Measurements from ENCODE around the gene MTNR1A.

MTNR1A gene

GRCh38 chr4:186557061-186557460, 1.7 kb upstream of the MTNR1A start:
- no peak overlapping the region for H3K27ac ChIP-seq (ENCODE audit: extremely low read depth, low read depth, low read length)
- POLR2A ChIA-PET, result no interaction called here
- TF ChIP-seq ZSCAN16 (tag by site-specific recombination; IDR thresholded peaks at IDR 0.05) (no peak), ZNF366 (tag by site-specific recombination; conservative IDR thresholded peaks at IDR 0.05) (no peak), ZNF239 (tag by site-specific recombination; IDR thresholded peaks at IDR 0.05) (no peak), TRIM28 (IDR thresholded peaks at IDR 0.05; ENCODE audit: borderline replicate concordance, low read length) (0 out of 2 replicates have a peak, but pooled peaks have one; percentile 5)
- no peaks in the 10 kb centered on the region for H3K36me3 ChIP-seq (ENCODE audit: control insufficient read depth in 2 of 2, insufficient read depth in 1 of 2, low read length in 2 of 2)
- H3K9me3 ChIP-seq (ENCODE audit: control insufficient read depth, insufficient read depth, low read depth, low read length), result no peaks in the 10 kb centered on the region
- H3K4me1 ChIP-seq (ENCODE audit: control insufficient read depth, insufficient read depth, low read length), result no peaks in the 10 kb centered on the region
- no peak overlapping the region for H3K4me3 ChIP-seq (ENCODE audit: low read depth, low read length)
- CTCF ChIA-PET, result interaction anchor here (0.7 kb wide), 2 partner anchors 90 to 356 kb away, joined by 4 read pairs; no protein-coding TSS in a partner anchor

GRCh38 chr4:186554539-186554913, 841 bp downstream of the MTNR1A start:
- no peaks in the 10 kb centered on the region for H3K4me1 ChIP-seq (ENCODE audit: control insufficient read depth, insufficient read depth, low read length)
- TF ChIP-seq ZNF707 (tag by site-specific recombination; IDR thresholded peaks at IDR 0.05) (no peak), MZF1 (tag by site-specific recombination; IDR thresholded peaks at IDR 0.05; ENCODE audit: borderline replicate concordance) (no peak), ZNF600 (tag by site-specific recombination; IDR thresholded peaks at IDR 0.05) (peak; percentile 67), ZNF335 (tag by site-specific recombination; conservative IDR thresholded peaks at IDR 0.05) (peak; percentile 87)
- CTCF ChIA-PET, result interaction anchor here (1.0 to 1.6 kb wide), 2 partner anchors 9 to 11 kb away, joined by 3 to 5 read pairs; no protein-coding TSS in a partner anchor
- peak overlapping the region; percentile 54 for H3K4me3 ChIP-seq (ENCODE audit: low read depth, low read length)
- POLR2A ChIA-PET, result no interaction called here
- H3K27ac ChIP-seq (ENCODE audit: extremely low read depth, low read depth, low read length), result no peak overlapping the region; the same call in 1 of the 2 replicates
- H3K9me3 ChIP-seq (ENCODE audit: control insufficient read depth, insufficient read depth, low read depth, low read length), result no peaks in the 10 kb centered on the region
- no peaks in the 10 kb centered on the region for H3K36me3 ChIP-seq (ENCODE audit: control insufficient read depth in 2 of 2, insufficient read depth in 1 of 2, low read length in 2 of 2)

DNA sequence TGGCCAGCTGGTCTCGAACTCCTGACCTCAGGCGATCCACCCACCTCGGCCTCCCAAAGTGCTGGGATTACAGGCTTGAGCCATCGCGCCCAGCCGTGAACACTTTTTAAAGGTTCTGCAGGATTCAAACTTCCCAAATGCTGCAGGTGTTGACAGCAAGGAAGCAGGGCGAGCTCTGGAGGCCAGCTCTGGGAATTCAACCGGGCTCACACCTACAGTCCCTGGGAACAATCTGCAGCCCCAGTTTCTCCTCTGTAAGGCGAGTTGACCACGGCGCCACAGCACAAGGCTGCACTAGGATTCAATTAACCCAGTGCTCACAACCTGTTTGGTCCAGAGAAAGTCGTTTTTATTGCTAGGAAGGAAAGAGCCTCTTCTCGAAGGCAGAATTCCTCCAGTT, 1.6 kb downstream of the MTNR1A start:
- H3K27ac ChIP-seq (ENCODE audit: extremely low read depth, low read depth, low read length), result no peak overlapping the region
- ChIA-PET CTCF (interaction anchor here (0.6 kb wide), 1 partner anchor 134 kb away, joined by 8 read pairs; no protein-coding TSS in a partner anchor), POLR2A (no interaction called here)
- no peaks in the 10 kb centered on the region for H3K9me3 ChIP-seq (ENCODE audit: control insufficient read depth, insufficient read depth, low read depth, low read length)
- TF ChIP-seq ZNF555 (tag by site-specific recombination; conservative IDR thresholded peaks at IDR 0.05) (no peak), ZNF571 (tag by site-specific recombination; IDR thresholded peaks at IDR 0.05) (no peak), ZNF664 (tag by site-specific recombination; IDR thresholded peaks at IDR 0.05) (no peak), ZNF132 (tag by site-specific recombination; IDR thresholded peaks at IDR 0.05; ENCODE audit: borderline replicate concordance) (no peak), ZNF658 (tag by site-specific recombination; IDR thresholded peaks at IDR 0.05) (no peak), ZFP69B (tag by site-specific recombination; IDR thresholded peaks at IDR 0.05) (no peak), ZNF214 (tag by site-specific recombination; IDR thresholded peaks at IDR 0.05; ENCODE audit: borderline replicate concordance) (no peak), BCL11B (tag by site-specific recombination; IDR thresholded peaks at IDR 0.05; ENCODE audit: low read depth) (no peak), ZNF157 (tag by site-specific recombination; IDR thresholded peaks at IDR 0.05) (no peak), ZNF623 (tag by site-specific recombination; IDR thresholded peaks at IDR 0.05) (no peak), FEZF1 (tag by site-specific recombination; IDR thresholded peaks at IDR 0.05) (no peak)
- TF ChIP-seq, protein P1, sequence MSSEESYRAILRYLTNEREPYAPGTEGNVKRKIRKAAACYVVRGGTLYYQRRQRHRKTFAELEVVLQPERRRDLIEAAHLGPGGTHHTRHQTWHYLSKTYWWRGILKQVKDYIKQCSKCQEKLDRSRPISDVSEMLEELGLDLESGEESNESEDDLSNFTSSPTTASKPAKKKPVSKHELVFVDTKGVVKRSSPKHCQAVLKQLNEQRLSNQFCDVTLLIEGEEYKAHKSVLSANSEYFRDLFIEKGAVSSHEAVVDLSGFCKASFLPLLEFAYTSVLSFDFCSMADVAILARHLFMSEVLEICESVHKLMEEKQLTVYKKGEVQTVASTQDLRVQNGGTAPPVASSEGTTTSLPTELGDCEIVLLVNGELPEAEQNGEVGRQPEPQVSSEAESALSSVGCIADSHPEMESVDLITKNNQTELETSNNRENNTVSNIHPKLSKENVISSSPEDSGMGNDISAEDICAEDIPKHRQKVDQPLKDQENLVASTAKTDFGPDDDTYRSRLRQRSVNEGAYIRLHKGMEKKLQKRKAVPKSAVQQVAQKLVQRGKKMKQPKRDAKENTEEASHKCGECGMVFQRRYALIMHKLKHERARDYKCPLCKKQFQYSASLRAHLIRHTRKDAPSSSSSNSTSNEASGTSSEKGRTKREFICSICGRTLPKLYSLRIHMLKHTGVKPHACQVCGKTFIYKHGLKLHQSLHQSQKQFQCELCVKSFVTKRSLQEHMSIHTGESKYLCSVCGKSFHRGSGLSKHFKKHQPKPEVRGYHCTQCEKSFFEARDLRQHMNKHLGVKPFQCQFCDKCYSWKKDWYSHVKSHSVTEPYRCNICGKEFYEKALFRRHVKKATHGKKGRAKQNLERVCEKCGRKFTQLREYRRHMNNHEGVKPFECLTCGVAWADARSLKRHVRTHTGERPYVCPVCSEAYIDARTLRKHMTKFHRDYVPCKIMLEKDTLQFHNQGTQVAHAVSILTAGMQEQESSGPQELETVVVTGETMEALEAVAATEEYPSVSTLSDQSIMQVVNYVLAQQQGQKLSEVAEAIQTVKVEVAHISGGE (tag by site-specific recombination; conservative IDR thresholded peaks at IDR 0.05; ENCODE audit: low read depth), result no peak
- no peaks in the 10 kb centered on the region for H3K4me1 ChIP-seq (ENCODE audit: control insufficient read depth, insufficient read depth, low read length)
- H3K4me3 ChIP-seq (ENCODE audit: low read depth, low read length), result no peak overlapping the region
- no peaks in the 10 kb centered on the region for H3K36me3 ChIP-seq (ENCODE audit: control insufficient read depth in 2 of 2, insufficient read depth in 1 of 2, low read length in 2 of 2)
